Loucy (cell line): Measurements from ENCODE around the gene NDUFB1.
A peak's percentile ranks its signal among the peaks of the same experiment; 100 is the strongest.

Source experiments
- H2AFZ ChIP-seq: fragments of 200-600 bp; sonication (generic); 2 replicates; pipeline ENCODE4 v1.6.0; 2016; ENCODE audit warnings: antibody characterized with exemption, mild to moderate bottlenecking, low read length, moderate library complexity
- H3F3A ChIP-seq: fragments of 200-600 bp; 2 replicates; pipeline ENCODE4 v1.6.0; 2016; ENCODE audit warnings: antibody characterized with exemption, low read depth, mild to moderate bottlenecking
- H3K27me3 ChIP-seq: fragments of 200-600 bp; sonication (generic); 2 replicates; pipeline ENCODE4 v1.6.1; 2014; ENCODE audit warnings: low read length, mild to moderate bottlenecking; ENCODE audit not compliant: insufficient read depth, poor library complexity, severe bottlenecking
- H3K36me3 ChIP-seq: fragments of 200-600 bp; sonication (generic); 2 replicates; pipeline ENCODE4 v1.6.1; 2016; ENCODE audit warnings: low read length; ENCODE audit not compliant: insufficient read depth
- H3K4me1 ChIP-seq: fragments of 200-600 bp; sonication (generic); 2 replicates; pipeline ENCODE4 v1.5.1; 2014; ENCODE audit warnings: low read length, mild to moderate bottlenecking; ENCODE audit not compliant: insufficient read depth, poor library complexity, severe bottlenecking
- H3K4me2 ChIP-seq: fragments of 200-600 bp; sonication (generic); 2 replicates; pipeline ENCODE4 v1.6.0; 2014; ENCODE audit warnings: antibody characterized with exemption, low read length, low read depth, mild to moderate bottlenecking; ENCODE audit not compliant: poor library complexity, severe bottlenecking
- H3K4me3 ChIP-seq: fragments of 200-600 bp; sonication (generic); 2 replicates; pipeline ENCODE4 v1.5.1; 2014; ENCODE audit warnings: low read length, mild to moderate bottlenecking, mixed read lengths; ENCODE audit not compliant: poor library complexity, severe bottlenecking
- H3K79me2 ChIP-seq: fragments of 200-600 bp; sonication (generic); 2 replicates; pipeline ENCODE4 v1.6.1; 2014; ENCODE audit warnings: low read length; ENCODE audit not compliant: insufficient read depth
- H3K9ac ChIP-seq: fragments of 200-600 bp; sonication (generic); 2 replicates; pipeline ENCODE4 v1.6.0; 2014; ENCODE audit warnings: mild to moderate bottlenecking, low read depth, low read length, moderate library complexity; ENCODE audit not compliant: poor library complexity, severe bottlenecking
- H3K9me2 ChIP-seq: fragments of 200-600 bp; sonication (generic); replicated peaks from 2 replicates; pipeline ENCODE4 v1.6.1; 2016; ENCODE audit warnings: low read depth, low read length, mixed read lengths
- H3K9me3 ChIP-seq: fragments of 200-600 bp; sonication (generic); 2 replicates; pipeline ENCODE4 v1.6.1; 2014; ENCODE audit warnings: mild to moderate bottlenecking, antibody characterized with exemption, low read length, low read depth; ENCODE audit not compliant: insufficient read depth
- H4K20me1 ChIP-seq: fragments of 200-600 bp; sonication (generic); 2 replicates; pipeline ENCODE4 v1.6.0; 2014; ENCODE audit warnings: antibody characterized with exemption, low read length, mild to moderate bottlenecking; ENCODE audit not compliant: insufficient read depth, poor library complexity, severe bottlenecking
- EZH2phosphoT487 ChIP-seq: fragments of 200-600 bp; IDR thresholded peaks from 2 replicates; pipeline ENCODE4 v1.6.1; 2018; ENCODE audit warnings: antibody characterized with exemption, mild to moderate bottlenecking, moderate library complexity, borderline replicate concordance
- TF ChIP-seq, protein P1 (sequence below): fragments of 200-600 bp; sonication (generic); conservative IDR thresholded peaks from 2 replicates; pipeline ENCODE4 v1.5.1; 2014; ENCODE audit warnings: mild to moderate bottlenecking, antibody characterized with exemption, low read length

The NDUFB1 gene

DNA sequence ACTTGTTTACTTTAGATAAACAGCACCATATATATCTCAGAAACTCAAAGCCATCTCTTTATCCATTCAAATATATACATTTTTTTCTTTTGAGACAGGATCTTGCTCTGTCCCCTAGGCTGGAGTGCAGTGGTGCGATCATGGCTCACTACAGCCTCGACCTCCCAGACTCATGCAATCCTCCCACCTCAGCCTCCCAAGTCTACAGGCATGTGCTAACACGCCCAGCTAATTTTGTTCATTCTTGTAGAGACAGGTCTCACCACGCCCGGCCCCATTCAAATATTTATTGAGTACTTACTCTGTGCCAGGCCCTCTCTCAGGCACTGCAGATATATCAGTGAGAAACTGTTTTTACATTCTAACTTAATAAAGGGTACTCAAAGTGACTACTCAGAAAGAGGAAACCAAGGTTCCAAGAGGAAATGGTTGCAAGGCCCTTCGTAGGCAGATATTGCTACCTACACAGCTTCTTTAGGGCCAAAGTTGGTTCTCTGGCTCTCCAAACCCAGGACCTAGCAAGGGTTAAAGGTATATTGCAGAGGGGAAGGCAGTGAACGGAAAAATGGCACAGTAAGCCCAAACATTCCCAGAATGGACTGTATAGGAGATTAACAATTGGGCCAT lies 18.0 kb downstream of the NDUFB1 start:
- Histone ChIP-seq H3K9ac (peak overlapping the region; percentile 61), H3K9me3 (no peaks in the 10 kb centered on the region), H3K9me2 (no peaks in the 10 kb centered on the region), H3K4me3 (peak overlapping the region; percentile 92), H2AFZ (no peak overlapping the region), H4K20me1 (peaks cover 60% of the 10 kb centered on the region), H3K4me1 (peaks cover 39% of the 10 kb centered on the region), H3K36me3 (no peaks in the 10 kb centered on the region), H3F3A (no peaks in the 10 kb centered on the region), H3K79me2 (peaks cover 77% of the 10 kb centered on the region), H3K4me2 (peak overlapping the region; percentile 72), H3K27me3 (no peaks in the 10 kb centered on the region)
- TF ChIP-seq, protein P1, sequence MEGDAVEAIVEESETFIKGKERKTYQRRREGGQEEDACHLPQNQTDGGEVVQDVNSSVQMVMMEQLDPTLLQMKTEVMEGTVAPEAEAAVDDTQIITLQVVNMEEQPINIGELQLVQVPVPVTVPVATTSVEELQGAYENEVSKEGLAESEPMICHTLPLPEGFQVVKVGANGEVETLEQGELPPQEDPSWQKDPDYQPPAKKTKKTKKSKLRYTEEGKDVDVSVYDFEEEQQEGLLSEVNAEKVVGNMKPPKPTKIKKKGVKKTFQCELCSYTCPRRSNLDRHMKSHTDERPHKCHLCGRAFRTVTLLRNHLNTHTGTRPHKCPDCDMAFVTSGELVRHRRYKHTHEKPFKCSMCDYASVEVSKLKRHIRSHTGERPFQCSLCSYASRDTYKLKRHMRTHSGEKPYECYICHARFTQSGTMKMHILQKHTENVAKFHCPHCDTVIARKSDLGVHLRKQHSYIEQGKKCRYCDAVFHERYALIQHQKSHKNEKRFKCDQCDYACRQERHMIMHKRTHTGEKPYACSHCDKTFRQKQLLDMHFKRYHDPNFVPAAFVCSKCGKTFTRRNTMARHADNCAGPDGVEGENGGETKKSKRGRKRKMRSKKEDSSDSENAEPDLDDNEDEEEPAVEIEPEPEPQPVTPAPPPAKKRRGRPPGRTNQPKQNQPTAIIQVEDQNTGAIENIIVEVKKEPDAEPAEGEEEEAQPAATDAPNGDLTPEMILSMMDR: no peak
- TF ChIP-seq EZH2phosphoT487: no peak

DNA sequence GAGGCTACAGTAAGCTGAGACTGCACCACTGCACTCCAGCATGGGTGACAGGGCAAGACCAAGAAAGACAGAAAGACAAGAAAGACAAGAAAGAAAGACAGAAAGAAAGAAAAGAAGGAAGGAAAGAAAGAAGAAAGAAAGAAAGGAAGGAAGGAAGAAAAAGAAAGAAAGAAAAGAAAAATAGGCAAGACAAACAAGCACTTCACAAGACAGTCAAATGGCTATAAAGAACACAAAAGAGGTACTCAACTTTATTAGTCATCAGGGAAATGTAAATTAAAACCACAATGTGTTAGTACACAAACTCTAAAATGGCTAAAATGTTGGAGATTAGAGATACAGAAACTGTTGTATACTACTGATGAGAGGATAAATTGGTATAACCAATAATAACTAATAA lies 21.7 kb downstream of the NDUFB1 start:
- peaks cover 80% of the 10 kb centered on the region for H3K79me2 ChIP-seq
- H3K9me3 ChIP-seq: no peaks in the 10 kb centered on the region
- peaks cover 59% of the 10 kb centered on the region for H4K20me1 ChIP-seq
- H3K27me3 ChIP-seq: no peaks in the 10 kb centered on the region
- H3K4me3 ChIP-seq: peak overlapping the region; percentile 46
- peaks cover 32% of the 10 kb centered on the region for H3K4me1 ChIP-seq
- H3K9me2 ChIP-seq: no peaks in the 10 kb centered on the region
- peaks cover 17% of the 10 kb centered on the region for H3K36me3 ChIP-seq
- no peak overlapping the region for H2AFZ ChIP-seq
- no peaks in the 10 kb centered on the region for H3F3A ChIP-seq
- no peak for TF ChIP-seq EZH2phosphoT487
- TF ChIP-seq, protein P1: no peak
- peak overlapping the region; percentile 30 for H3K9ac ChIP-seq
- H3K4me2 ChIP-seq: peak overlapping the region; percentile 62

DNA sequence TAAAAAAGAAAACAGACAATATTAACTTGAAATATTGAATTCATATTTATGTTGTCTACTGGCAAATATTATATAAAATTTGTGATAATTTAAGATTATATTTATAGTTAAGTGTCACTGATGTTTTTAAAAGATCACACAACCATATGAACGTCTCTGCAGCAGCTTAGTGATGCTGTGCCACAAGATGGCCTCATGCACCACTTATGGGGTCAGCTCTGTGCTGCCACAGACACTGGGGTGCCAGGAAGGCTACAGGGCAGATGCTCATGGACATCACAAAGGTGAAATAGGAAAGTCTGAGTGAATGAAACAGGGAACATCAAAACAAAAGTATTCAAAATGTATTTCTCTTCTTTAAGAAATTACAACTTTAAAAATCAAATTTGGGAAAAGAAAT lies 28.2 kb downstream of the NDUFB1 start:
- H3K4me1 ChIP-seq: no peaks in the 10 kb centered on the region
- H3K27me3 ChIP-seq: no peaks in the 10 kb centered on the region
- no peak for TF ChIP-seq EZH2phosphoT487
- TF ChIP-seq, protein P1: peak; percentile 49
- no peaks in the 10 kb centered on the region for H3K9me2 ChIP-seq
- peaks cover 8% of the 10 kb centered on the region for H4K20me1 ChIP-seq
- H2AFZ ChIP-seq: no peak overlapping the region
- H3K36me3 ChIP-seq: peaks cover 55% of the 10 kb centered on the region
- no peak overlapping the region for H3K4me2 ChIP-seq
- H3F3A ChIP-seq: no peaks in the 10 kb centered on the region
- H3K4me3 ChIP-seq: no peak overlapping the region
- H3K79me2 ChIP-seq: peaks cover 15% of the 10 kb centered on the region
- H3K9me3 ChIP-seq: no peaks in the 10 kb centered on the region
- no peak overlapping the region for H3K9ac ChIP-seq
